ENCODE measurements around the gene C12orf60.
"Not testable (repeated sequence)": the region's sequence is repeated elsewhere in the genome, so short reads cannot be mapped to it uniquely, and the experiment has no call there.

Gene C12orf60

GRCh38 chr12:14803011-14803829 lies at the start of gene C12orf60, which contains the start of gene WBP11:
TSS of gene C12orf60 (plus strand) at chr12:14803670. CDS start at chr12:14822936, 19,266 bp downstream.
TSS of gene WBP11 (minus strand) at chr12:14803478. CDS start at chr12:14801383, 2,095 bp downstream.
- Histone ChIP-seq H3K27ac (ENCODE audit: low read length) (peak within 1 kb of the TSS; percentile 80), H3K27me3 (ENCODE audit: control insufficient read depth in 1 of 2, insufficient read depth in 2 of 2, low read length in 2 of 2) (no peaks in the 10 kb centered on the region), H3K36me3 (ENCODE audit: control insufficient read depth in 2 of 2, insufficient read depth in 2 of 2, low read length in 2 of 2) (peaks cover under 1 to 7% of the 10 kb centered on the region in 2 donors), H3K4me1 (ENCODE audit: control insufficient read depth, insufficient read depth, low read length) (peaks cover 4% of the 10 kb centered on the region), H3K9me3 (ENCODE audit: control insufficient read depth in 2 of 2, low read length in 2 of 2) (no peaks in the 10 kb centered on the region), H3K9ac (ENCODE audit: low read length in 2 of 2) (peak within 1 kb of the TSS; percentile 95 to 96), H3K4me3 (ENCODE audit: low read length in 2 of 2) (peak within 1 kb of the TSS; percentile 94 to 96)

GRCh38 chr12:14756334-14757143 lies 46.9 kb upstream of the C12orf60 start:
- Histone ChIP-seq H3K36me3 (ENCODE audit: control insufficient read depth in 2 of 2, insufficient read depth in 2 of 2, low read length in 2 of 2) (no peaks in the 10 kb centered on the region), H3K9me3 (ENCODE audit: control insufficient read depth in 2 of 2, low read length in 2 of 2) (peaks cover 0 to 4% of the 10 kb centered on the region in 2 donors), H3K4me1 (ENCODE audit: control insufficient read depth, insufficient read depth, low read length) (no peaks in the 10 kb centered on the region), H3K4me3 (ENCODE audit: low read length in 2 of 2) (no peak overlapping the region), H3K27ac (ENCODE audit: low read length) (no peak overlapping the region), H3K9ac (ENCODE audit: low read length in 2 of 2) (no peak overlapping the region), H3K27me3 (ENCODE audit: control insufficient read depth in 1 of 2, insufficient read depth in 2 of 2, low read length in 2 of 2) (no peaks in the 10 kb centered on the region)

GRCh38 chr12:14759711-14760280 lies 43.7 kb upstream of the C12orf60 start:
- H3K27me3 ChIP-seq (ENCODE audit: control insufficient read depth in 1 of 2, insufficient read depth in 2 of 2, low read length in 2 of 2); H3K9me3 ChIP-seq (ENCODE audit: control insufficient read depth in 2 of 2, low read length in 2 of 2): not testable (repeated sequence)

GRCh38 chr12:14765398-14765797 lies 38.1 kb upstream of the C12orf60 start:
- Histone ChIP-seq H3K9ac (ENCODE audit: low read length in 2 of 2) (no peak overlapping the region), H3K9me3 (ENCODE audit: control insufficient read depth in 2 of 2, low read length in 2 of 2) (no peaks in the 10 kb centered on the region), H3K4me3 (ENCODE audit: low read length in 2 of 2) (no peak overlapping the region), H3K4me1 (ENCODE audit: control insufficient read depth, insufficient read depth, low read length) (peaks cover 11% of the 10 kb centered on the region), H3K27me3 (ENCODE audit: control insufficient read depth in 1 of 2, insufficient read depth in 2 of 2, low read length in 2 of 2) (no peaks in the 10 kb centered on the region), H3K27ac (ENCODE audit: low read length) (no peak overlapping the region), H3K36me3 (ENCODE audit: control insufficient read depth in 2 of 2, insufficient read depth in 2 of 2, low read length in 2 of 2) (peaks cover 0 to 2% of the 10 kb centered on the region in 2 donors)

More at GRCh38 chr12:14759711-14760280, 43.7 kb upstream of the C12orf60 start:
- not testable (repeated sequence) for H3K27ac ChIP-seq (ENCODE audit: low read length); H3K9ac ChIP-seq (ENCODE audit: low read length in 2 of 2); H3K36me3 ChIP-seq (ENCODE audit: control insufficient read depth in 2 of 2, insufficient read depth in 2 of 2, low read length in 2 of 2); H3K4me1 ChIP-seq (ENCODE audit: control insufficient read depth, insufficient read depth, low read length); H3K4me3 ChIP-seq (ENCODE audit: low read length in 2 of 2)

- H3K9ac ChIP-seq (ENCODE audit: low read length in 2 of 2); H3K27me3 ChIP-seq (ENCODE audit: control insufficient read depth in 1 of 2, insufficient read depth in 2 of 2, low read length in 2 of 2); H3K9me3 ChIP-seq (ENCODE audit: control insufficient read depth in 2 of 2, low read length in 2 of 2); H3K27ac ChIP-seq (ENCODE audit: low read length); H3K36me3 ChIP-seq (ENCODE audit: control insufficient read depth in 2 of 2, insufficient read depth in 2 of 2, low read length in 2 of 2); H3K4me3 ChIP-seq (ENCODE audit: low read length in 2 of 2): not testable (repeated sequence)
- peaks cover 11% of the 10 kb centered on the region for H3K4me1 ChIP-seq (ENCODE audit: control insufficient read depth, insufficient read depth, low read length)
Observed at GRCh38 chr12:14766020-14766419, 37.5 kb upstream of the C12orf60 start.

GRCh38 chr12:14766649-14767215 lies 36.7 kb upstream of the C12orf60 start:
- Histone ChIP-seq H3K4me1 (ENCODE audit: control insufficient read depth, insufficient read depth, low read length) (peaks cover 11% of the 10 kb centered on the region), H3K4me3 (ENCODE audit: low read length in 2 of 2) (no peak overlapping the region), H3K9me3 (ENCODE audit: control insufficient read depth in 2 of 2, low read length in 2 of 2) (no peaks in the 10 kb centered on the region), H3K27me3 (ENCODE audit: control insufficient read depth in 1 of 2, insufficient read depth in 2 of 2, low read length in 2 of 2) (no peaks in the 10 kb centered on the region), H3K9ac (ENCODE audit: low read length in 2 of 2) (no peak overlapping the region), H3K27ac (ENCODE audit: low read length) (no peak overlapping the region), H3K36me3 (ENCODE audit: control insufficient read depth in 2 of 2, insufficient read depth in 2 of 2, low read length in 2 of 2) (peaks cover 0 to 2% of the 10 kb centered on the region in 2 donors)

GRCh38 chr12:14767617-14768016 lies 35.9 kb upstream of the C12orf60 start:
- Histone ChIP-seq H3K4me3 (ENCODE audit: low read length in 2 of 2) (no peak overlapping the region), H3K9me3 (ENCODE audit: control insufficient read depth in 2 of 2, low read length in 2 of 2) (no peaks in the 10 kb centered on the region), H3K4me1 (ENCODE audit: control insufficient read depth, insufficient read depth, low read length) (peaks cover 11% of the 10 kb centered on the region), H3K27me3 (ENCODE audit: control insufficient read depth in 1 of 2, insufficient read depth in 2 of 2, low read length in 2 of 2) (no peaks in the 10 kb centered on the region), H3K27ac (ENCODE audit: low read length) (no peak overlapping the region), H3K9ac (ENCODE audit: low read length in 2 of 2) (no peak overlapping the region), H3K36me3 (ENCODE audit: control insufficient read depth in 2 of 2, insufficient read depth in 2 of 2, low read length in 2 of 2) (peaks cover 0 to 2% of the 10 kb centered on the region in 2 donors)

- H3K9me3 ChIP-seq (ENCODE audit: control insufficient read depth in 2 of 2, low read length in 2 of 2): no peaks in the 10 kb centered on the region
- H3K4me3 ChIP-seq (ENCODE audit: low read length in 2 of 2): peak overlapping the region; percentile 96 to 98
- H3K27ac ChIP-seq (ENCODE audit: low read length): peak overlapping the region; percentile 92
- no peaks in the 10 kb centered on the region for H3K27me3 ChIP-seq (ENCODE audit: control insufficient read depth in 1 of 2, insufficient read depth in 2 of 2, low read length in 2 of 2)
- H3K36me3 ChIP-seq (ENCODE audit: control insufficient read depth in 2 of 2, insufficient read depth in 2 of 2, low read length in 2 of 2): peaks cover 0 to 2% of the 10 kb centered on the region in 2 donors
- peak overlapping the region in 1 of 2 donors; percentile 92 for H3K9ac ChIP-seq (ENCODE audit: low read length in 2 of 2)
- H3K4me1 ChIP-seq (ENCODE audit: control insufficient read depth, insufficient read depth, low read length): peaks cover 11% of the 10 kb centered on the region
Observed at GRCh38 chr12:14768823-14769405, 34.6 kb upstream of the C12orf60 start.

GRCh38 chr12:14769466-14769968 lies 34.0 kb upstream of the C12orf60 start:
- Histone ChIP-seq H3K27ac (ENCODE audit: low read length) (peak overlapping the region; percentile 92), H3K27me3 (ENCODE audit: control insufficient read depth in 1 of 2, insufficient read depth in 2 of 2, low read length in 2 of 2) (no peaks in the 10 kb centered on the region), H3K9me3 (ENCODE audit: control insufficient read depth in 2 of 2, low read length in 2 of 2) (no peaks in the 10 kb centered on the region), H3K4me1 (ENCODE audit: control insufficient read depth, insufficient read depth, low read length) (peaks cover 11% of the 10 kb centered on the region), H3K9ac (ENCODE audit: low read length in 2 of 2) (peak overlapping the region; percentile 92 to 96), H3K36me3 (ENCODE audit: control insufficient read depth in 2 of 2, insufficient read depth in 2 of 2, low read length in 2 of 2) (peaks cover 0 to 2% of the 10 kb centered on the region in 2 donors), H3K4me3 (ENCODE audit: low read length in 2 of 2) (peak overlapping the region; percentile 96 to 98)
